ENCODE data around the gene LAMA5.

LAMA5 gene

DNA sequence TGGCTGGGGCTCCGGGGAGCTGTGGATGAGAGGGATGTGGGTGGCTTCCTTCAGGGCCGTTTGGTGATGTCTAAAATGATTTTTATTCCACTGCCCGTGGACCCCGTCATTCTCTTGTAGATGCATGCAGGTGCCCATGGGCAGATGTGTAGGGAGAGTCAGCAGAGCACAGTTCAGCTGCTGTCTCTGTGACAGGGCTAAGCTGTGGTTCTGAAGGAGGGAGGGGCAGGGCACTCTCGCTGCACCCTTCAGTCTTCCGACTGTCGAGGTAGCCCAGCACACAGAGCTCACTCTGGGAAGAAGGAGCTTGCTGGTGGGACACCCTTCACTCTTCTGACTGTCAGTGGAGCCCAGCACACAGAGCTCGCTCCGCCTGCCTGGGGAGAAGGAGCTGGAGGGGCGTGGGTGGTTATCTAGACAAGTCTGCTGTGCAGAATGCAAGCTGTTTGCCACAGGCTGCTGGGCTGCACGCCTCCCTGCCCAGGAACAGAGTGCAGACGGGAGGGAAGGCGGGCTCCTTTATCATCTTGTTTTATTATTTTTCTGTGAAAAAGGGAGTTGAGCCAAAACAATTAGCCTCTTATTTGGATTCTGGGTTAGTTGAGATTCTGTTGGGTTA, 92.7 kb downstream of the LAMA5 start:
- Histone ChIP-seq H4K20me1 (ENCODE audit: insufficient read depth, low read length) (peaks cover 26% of the 10 kb centered on the region), H3K79me2 (ENCODE audit: insufficient read depth, low read length) (no peaks in the 10 kb centered on the region), H3K4me3 (ENCODE audit: low read depth in 1 of 2, low read length in 2 of 2) (no peak overlapping the region), H3K4me1 (ENCODE audit: insufficient read depth, low read length) (no peaks in the 10 kb centered on the region), H3K36me3 (ENCODE audit: insufficient read depth, low read length) (peaks cover 55% of the 10 kb centered on the region), H3K4me2 (ENCODE audit: insufficient read depth, low read length) (no peak overlapping the region), H2AFZ (ENCODE audit: low read depth, low read length) (no peak overlapping the region), H3K9me3 (ENCODE audit: insufficient read depth, low read length, severe bottlenecking) (no peaks in the 10 kb centered on the region), H3K27ac (ENCODE audit: low read length) (no peak overlapping the region), H3K9ac (ENCODE audit: low read depth, low read length) (no peak overlapping the region), H3K27me3 (ENCODE audit: insufficient read depth, low read length, poor library complexity) (no peaks in the 10 kb centered on the region)
- ATAC-seq (ENCODE audit: insufficient read depth, low read depth) (no peak), DNase-seq (no peak)
- TF ChIP-seq EZH2 (IDR thresholded peaks at IDR 0.05; ENCODE audit: borderline replicate concordance, low read depth, low read length, severe bottlenecking): no peak
- no peak for TF ChIP-seq CTCF (IDR thresholded peaks at IDR 0.05; ENCODE audit: borderline replicate concordance, extremely low read depth, low read length, poor library complexity, severe bottlenecking)

DNA sequence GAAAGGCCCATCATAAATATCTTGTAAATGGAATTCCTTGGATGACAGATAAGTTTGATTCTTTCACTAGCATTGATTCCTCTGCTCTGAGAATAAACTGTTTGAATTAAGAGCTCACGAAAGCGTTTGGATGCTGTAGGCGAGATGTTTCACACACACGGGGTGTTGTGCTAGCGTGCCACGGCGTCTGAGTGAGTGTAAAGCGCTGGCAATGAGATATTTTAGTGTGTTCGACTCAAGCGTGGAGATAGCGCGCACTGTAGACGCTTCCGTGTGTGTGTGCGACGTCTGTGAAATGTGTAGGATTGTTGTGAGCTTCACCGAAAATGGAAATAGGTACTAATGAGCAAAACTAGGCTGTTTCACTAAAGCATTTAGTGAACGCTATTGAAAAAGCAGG, 93.7 kb downstream of the LAMA5 start:
- Histone ChIP-seq H3K4me3 (ENCODE audit: low read depth in 1 of 2, low read length in 2 of 2) (no peak overlapping the region), H4K20me1 (ENCODE audit: insufficient read depth, low read length) (peaks cover 26% of the 10 kb centered on the region), H3K27me3 (ENCODE audit: insufficient read depth, low read length, poor library complexity) (no peaks in the 10 kb centered on the region), H3K36me3 (ENCODE audit: insufficient read depth, low read length) (peaks cover 49% of the 10 kb centered on the region), H3K4me1 (ENCODE audit: insufficient read depth, low read length) (no peaks in the 10 kb centered on the region), H3K9me3 (ENCODE audit: insufficient read depth, low read length, severe bottlenecking) (no peaks in the 10 kb centered on the region), H2AFZ (ENCODE audit: low read depth, low read length) (no peak overlapping the region), H3K4me2 (ENCODE audit: insufficient read depth, low read length) (no peak overlapping the region), H3K27ac (ENCODE audit: low read length) (no peak overlapping the region), H3K9ac (ENCODE audit: low read depth, low read length) (no peak overlapping the region), H3K79me2 (ENCODE audit: insufficient read depth, low read length) (no peaks in the 10 kb centered on the region)
- TF ChIP-seq CTCF (IDR thresholded peaks at IDR 0.05; ENCODE audit: borderline replicate concordance, extremely low read depth, low read length, poor library complexity, severe bottlenecking): no peak
- TF ChIP-seq EZH2 (IDR thresholded peaks at IDR 0.05; ENCODE audit: borderline replicate concordance, low read depth, low read length, severe bottlenecking): no peak
- DNase-seq: no peak
- no peak for ATAC-seq (ENCODE audit: insufficient read depth, low read depth)

- no peak; the same call in 2 of the 3 replicates for ATAC-seq (ENCODE audit: insufficient read depth, low read depth)
- Histone ChIP-seq H2AFZ (ENCODE audit: low read depth, low read length) (no peak overlapping the region), H3K4me3 (ENCODE audit: low read depth in 1 of 2, low read length in 2 of 2) (no peak overlapping the region), H3K4me1 (ENCODE audit: insufficient read depth, low read length) (no peaks in the 10 kb centered on the region), H3K9me3 (ENCODE audit: insufficient read depth, low read length, severe bottlenecking) (no peaks in the 10 kb centered on the region), H3K9ac (ENCODE audit: low read depth, low read length) (no peak overlapping the region), H3K79me2 (ENCODE audit: insufficient read depth, low read length) (no peaks in the 10 kb centered on the region), H3K36me3 (ENCODE audit: insufficient read depth, low read length) (peaks cover 46% of the 10 kb centered on the region), H3K27ac (ENCODE audit: low read length) (no peak overlapping the region), H3K27me3 (ENCODE audit: insufficient read depth, low read length, poor library complexity) (no peaks in the 10 kb centered on the region), H4K20me1 (ENCODE audit: insufficient read depth, low read length) (peaks cover 22% of the 10 kb centered on the region), H3K4me2 (ENCODE audit: insufficient read depth, low read length) (no peak overlapping the region)
- no peak for DNase-seq
- TF ChIP-seq EZH2 (IDR thresholded peaks at IDR 0.05; ENCODE audit: borderline replicate concordance, low read depth, low read length, severe bottlenecking) (no peak), CTCF (IDR thresholded peaks at IDR 0.05; ENCODE audit: borderline replicate concordance, extremely low read depth, low read length, poor library complexity, severe bottlenecking) (no peak)
These were observed 94.9 kb downstream of the LAMA5 start for GRCh38 chr20:62272200-62272599.
